Hypothalamus (tissue), 51 donors: ENCODE data around the gene ADAM12.

Experiments
- DNase-seq, 51 donors: peaks; one replicate each; lab custom pipeline; 2025; lab: John Stamatoyannopoulos, UW

Gene ADAM12

GRCh38 chr10:126127481-126128029, 260.7 kb downstream of the ADAM12 start:
- DNase-seq: no peak

DNA sequence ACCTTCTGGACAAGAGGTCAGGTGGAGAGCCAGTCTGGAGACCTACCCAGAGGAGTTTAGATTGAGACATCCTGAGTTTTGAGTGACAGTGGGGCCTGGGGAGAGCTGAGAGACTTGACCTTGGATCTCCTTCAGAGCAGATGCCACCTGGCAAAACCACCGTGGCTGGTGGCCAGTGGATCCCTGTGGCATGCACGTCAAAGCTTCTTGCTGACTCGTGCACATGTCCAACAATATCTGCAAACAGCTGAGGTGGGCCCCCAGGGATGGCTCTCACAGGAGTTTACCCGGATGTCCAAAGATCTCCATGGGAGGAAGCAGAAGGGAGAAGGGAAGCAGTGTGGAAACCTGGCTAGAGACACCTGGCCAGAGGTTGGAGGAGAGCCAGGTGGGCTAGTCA, 261.4 kb downstream of the ADAM12 start:
- no peak for DNase-seq

- no peak for DNase-seq
Measured at GRCh38 chr10:126126023-126126422, 262.3 kb downstream of the ADAM12 start.

GRCh38 chr10:126124668-126125349, 263.5 kb downstream of the ADAM12 start:
- DNase-seq: no peak

DNA sequence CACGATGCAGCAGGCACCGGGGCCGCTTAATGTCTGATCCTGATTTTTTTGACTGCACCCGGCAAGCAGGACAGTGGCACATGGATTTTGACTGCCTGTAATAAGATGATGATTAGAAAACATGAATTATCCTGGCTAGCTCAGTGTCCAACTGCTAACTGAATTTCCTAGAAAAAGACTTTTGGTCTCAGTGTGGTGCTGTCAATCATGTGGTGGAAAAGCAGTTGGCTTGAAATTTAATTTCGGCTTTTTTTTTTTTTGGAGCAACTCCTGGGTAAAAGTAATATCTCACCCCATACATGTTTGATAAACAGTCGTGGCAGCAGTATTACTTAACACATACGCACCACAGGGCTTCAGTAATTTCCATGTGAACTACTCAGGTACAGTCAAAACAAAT, 264.2 kb downstream of the ADAM12 start:
- no peak for DNase-seq

- DNase-seq: no peak
Measured at GRCh38 chr10:126123466-126123865, 264.8 kb downstream of the ADAM12 start.

- DNase-seq: no peak
Measured at GRCh38 chr10:126122881-126123280, 265.4 kb downstream of the ADAM12 start.

- DNase-seq: no peak
Measured at GRCh38 chr10:126119599-126119998, 268.7 kb downstream of the ADAM12 start.

- DNase-seq: no peak
Measured at GRCh38 chr10:126118476-126118875, 269.8 kb downstream of the ADAM12 start.

- DNase-seq: no peak
Measured at GRCh38 chr10:126117196-126117595, 271.1 kb downstream of the ADAM12 start.

DNA sequence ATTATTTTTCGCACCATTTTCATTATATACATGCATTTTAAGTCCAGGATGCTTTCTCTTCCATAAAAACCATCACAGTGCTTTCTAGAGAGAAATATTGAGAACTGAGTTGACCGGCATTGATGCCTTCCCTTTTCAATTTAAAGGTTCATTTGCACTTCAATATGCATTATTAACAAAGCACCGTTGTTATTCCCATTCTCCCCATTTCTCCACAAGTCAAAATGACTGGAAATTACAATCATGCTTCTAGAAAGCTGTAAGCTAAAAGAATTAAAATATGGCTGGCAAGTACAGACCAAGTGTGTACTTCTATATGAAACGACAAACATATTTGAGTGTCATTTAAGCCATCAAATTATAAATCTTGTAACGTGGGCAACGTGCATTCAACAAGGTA, 272.4 kb downstream of the ADAM12 start:
- DNase-seq: no peak

DNA sequence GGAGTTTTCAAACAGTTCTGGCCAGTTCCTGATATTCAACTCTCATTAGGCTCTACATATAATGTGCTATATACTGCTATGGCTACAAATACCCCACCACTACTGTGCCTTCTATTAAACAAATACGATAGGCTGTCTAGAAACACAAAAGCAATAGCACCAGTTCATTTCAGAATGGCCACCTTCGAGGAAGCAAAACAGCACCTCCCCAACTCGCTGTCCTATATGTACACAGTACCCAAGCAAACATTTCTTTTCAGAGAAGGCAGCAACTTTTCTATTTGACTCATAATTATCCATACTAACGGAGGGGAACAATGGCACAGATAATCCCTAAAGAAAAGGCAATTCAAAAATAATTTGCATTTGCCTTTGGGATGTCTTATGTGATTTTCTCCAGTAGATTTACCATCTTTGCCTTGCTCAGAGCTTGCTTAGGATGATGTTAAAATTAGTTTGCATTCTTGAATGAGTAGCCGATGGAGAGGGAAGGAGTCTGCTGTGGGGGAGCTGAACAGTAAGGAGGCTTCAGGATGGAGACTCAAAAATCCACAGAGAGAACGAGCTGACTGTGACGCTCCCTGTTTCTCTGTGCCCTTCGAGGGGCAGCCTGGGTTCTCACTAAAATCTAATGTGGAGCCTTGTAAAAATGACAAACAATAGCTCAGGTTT, 273.3 kb downstream of the ADAM12 start:
- DNase-seq: no peak

DNA sequence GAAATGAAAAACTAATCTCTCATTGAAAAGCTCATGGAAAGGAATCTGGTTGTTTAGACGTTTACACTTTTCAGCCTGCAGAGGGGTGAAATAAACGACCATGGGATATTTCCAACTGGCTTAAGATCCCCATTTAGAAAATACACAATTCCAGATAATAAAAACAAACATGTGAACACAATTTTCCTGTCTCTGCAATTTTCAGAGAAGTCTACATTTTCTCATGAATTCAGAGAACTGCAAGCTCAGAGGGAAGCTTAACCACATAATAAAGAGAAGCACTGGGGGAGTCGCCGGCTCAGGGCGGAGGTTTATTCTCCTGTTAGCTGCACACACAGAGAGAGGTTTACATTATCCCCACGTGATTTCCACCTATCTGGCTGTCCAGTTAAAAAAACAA, 276.8 kb downstream of the ADAM12 start:
- DNase-seq: no peak

DNA sequence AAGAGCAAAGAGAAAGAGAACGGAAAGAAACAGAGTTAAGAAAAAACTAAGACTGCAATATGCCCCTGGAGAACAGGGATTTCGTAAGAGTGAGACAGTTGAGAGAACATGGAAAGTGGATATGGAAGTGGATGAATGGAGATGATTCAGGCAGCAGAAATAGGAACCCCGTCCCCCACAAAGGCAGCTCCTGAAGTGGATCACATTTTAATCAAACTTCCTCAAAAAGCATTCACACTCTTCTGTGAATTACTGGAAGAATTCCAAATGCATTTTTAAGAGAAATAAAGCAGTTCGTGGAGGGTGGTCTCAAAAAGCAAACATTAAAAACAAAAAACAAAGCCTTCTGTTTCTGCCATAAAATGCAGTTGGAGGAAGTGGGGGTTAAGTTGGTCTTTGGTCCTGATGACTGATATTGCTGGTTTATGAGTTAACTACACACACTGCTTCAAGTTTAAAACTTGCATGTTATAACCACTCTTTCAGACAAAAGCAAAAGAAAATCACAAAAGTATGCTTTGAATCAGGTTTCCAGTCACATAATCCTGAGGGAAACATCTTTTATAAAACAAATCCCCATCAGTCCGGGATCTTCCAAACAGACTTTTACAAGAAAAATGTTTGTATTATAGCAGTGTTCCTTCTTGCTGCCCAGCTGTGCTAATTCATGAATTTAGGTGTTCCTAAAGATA, 277.6 kb downstream of the ADAM12 start:
- DNase-seq: no peak

DNA sequence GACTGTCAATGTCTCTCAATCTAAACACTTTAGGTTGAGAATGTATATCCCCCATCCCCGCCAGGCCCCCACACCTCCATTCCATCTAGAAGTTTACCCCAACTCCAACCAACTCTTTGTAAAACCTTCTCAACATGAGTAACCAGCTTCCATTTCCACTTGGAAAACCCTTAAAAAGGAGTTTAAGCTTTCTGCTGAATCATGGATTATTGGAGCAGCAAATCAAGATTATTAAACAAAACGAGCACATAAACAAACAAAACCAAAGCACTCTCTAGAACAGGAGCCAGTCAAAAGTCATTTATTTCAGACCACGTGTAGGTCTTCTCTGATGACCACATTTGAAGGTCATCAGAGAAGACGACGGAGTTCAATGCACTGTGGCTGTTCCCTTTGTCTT, 278.4 kb downstream of the ADAM12 start:
- DNase-seq: no peak

DNA sequence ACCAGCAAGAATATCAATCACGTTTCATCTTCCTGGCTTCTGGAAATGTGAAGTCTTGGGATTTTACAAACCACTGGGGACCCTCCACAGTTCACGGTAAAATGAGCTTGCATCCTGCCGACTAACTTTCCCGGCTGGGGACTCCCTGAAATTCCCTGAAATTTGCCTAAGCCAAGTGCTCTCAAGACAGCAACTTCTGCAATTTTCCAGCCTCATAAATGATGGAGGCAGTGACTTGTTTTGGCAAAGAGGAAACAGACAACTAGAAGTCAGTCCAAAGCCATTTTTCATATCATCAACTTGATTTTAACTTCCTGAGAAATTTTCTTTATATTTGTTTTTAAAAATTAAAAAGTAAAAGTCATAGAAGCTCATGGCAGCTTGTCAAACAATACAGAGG, 279.6 kb downstream of the ADAM12 start:
- no peak for DNase-seq

GRCh38 chr10:126104767-126105166, 283.5 kb downstream of the ADAM12 start:
- no peak for DNase-seq

DNA sequence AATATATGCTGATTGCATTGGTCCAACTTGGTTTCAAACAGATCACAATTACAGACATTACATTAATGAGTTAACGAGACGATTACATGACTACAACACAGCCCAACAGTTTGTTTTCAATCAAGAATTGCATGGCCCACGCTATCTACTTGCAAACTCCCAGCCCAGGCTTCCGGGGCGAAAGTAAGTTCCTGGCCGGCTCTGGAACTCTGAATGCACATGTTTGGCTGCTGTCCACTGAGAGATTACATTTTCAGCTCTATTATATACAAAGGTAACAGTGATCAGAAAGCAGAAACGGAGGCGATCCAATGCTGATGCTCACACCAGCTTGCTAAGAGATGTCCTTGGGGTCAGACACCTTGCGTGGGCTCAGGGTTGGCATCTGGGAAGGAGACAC, 285.6 kb downstream of the ADAM12 start:
- no peak for DNase-seq

DNA sequence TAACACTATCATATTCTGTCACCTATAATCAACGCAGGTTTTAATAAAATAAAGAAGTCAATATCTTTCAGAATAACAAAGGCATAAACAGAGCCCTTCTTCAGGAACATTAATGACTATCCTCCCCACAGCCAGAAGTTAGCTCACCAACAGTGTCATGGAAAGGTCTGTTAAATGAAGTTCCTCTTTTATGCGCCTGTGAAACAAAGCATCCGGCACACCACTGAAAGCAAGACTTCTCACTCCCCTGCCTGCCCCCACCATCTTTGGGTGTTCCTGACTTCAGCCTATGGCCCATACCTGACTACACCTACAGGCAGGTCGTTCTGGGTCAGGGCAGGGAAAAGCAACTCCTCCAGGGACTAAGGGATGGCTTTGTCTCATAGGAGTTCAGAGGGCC, 286.5 kb downstream of the ADAM12 start:
- DNase-seq: no peak

DNA sequence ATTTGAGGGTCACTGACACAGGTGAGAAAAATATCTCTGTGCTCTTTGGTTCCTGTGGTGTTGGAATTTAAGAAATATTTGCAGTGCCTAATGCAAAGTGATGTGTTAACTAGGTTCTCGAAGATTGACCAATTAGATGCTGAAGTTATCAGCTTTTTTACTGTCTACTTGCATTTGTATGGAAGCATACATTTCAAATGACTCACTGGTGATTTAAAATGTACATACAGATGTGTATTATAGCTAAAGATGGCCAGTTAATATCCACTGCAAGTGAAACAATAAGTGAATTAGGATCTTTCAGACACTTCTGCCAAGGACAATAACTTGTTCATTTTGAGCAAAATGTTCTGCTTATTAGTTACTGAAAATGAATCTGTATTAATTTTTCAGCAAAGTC, 287.0 kb downstream of the ADAM12 start:
- DNase-seq: no peak

DNA sequence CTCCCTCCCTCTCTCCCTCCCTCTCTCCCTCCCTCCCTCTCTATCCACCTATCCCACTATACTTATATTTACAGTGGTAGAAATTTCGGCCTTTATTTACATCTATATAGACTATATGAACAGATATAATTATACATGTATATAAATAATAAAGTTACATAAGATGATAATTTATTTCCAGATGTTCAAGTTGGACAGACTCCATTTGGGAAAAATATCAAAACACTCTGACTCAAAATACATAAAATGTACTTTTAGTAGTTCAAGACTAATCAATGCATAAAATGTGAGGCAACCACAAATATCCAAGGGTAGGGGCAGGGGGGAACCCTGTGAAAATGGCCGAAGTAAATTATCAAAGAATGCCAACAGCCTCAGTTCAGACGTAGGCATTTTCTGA, 288.9 kb downstream of the ADAM12 start:
- DNase-seq: no peak

DNA sequence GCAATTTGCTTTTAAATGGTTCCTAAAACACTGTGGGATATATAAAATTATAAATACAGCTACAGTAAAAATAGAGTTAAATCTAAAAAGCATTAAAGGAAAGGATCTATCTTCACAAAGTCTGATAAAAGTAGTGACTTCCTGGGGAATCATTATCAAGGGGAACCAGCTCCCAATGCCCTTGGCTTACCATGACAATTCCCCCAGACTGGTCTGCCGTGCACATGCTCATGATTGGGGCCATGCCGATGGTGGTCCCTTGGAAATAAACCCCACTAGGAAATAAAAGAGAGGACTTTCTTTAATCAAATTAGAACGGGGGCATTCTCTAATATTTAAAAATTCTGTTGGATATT, 290.1 kb downstream of the ADAM12 start:
- DNase-seq: no peak
